ENCODE results near the gene IL1RL1. TPM values are rescaled to one million over a fixed set of nuclear protein-coding genes. Genes with fewer than 3 reads are reported as not detected.

The IL1RL1 gene
- total RNA-seq, 1 experiment from 2014 or later, result not detected

- no peak for TF ChIP-seq ZNF425 (CRISPR knock-in tag; conservative IDR thresholded peaks at IDR 0.05)
Observed at GRCh38 chr2:102294802-102295489, 16.4 kb upstream of the IL1RL1 start (continued).

DNA sequence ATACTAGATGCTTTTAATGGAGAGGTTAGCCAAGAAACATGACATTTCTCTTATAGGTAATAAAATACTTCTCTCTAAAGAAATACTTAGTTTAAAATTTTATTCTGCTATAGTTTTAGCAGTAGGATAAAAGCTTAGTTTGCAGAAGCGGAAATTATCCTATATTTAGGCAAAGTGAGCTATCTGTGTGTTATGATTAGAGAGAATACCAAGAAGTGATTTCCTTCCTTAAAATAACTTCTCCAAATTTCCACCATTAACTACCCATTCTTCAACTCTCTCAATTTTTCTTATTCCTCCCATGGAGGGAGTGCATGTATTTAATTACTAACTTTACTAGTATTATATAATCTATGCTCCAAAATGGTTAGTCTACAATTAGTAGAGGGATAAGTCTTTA is 15.8 kb upstream of the IL1RL1 start:
- no peaks in the 10 kb centered on the region for H3K36me3 Mint-ChIP-seq
- H3K4me3 Mint-ChIP-seq, result no peak overlapping the region
- POLR2A ChIA-PET, result no interaction called here
- H3K4me1 Mint-ChIP-seq, result no peaks in the 10 kb centered on the region
- ATAC-seq (no peak), DNase-seq (ENCODE audit: low spot score) (no peak)
- no peaks in the 10 kb centered on the region for H3K9me3 Mint-ChIP-seq
- no peaks in the 10 kb centered on the region for H3K27me3 Mint-ChIP-seq (ENCODE audit: low read depth)
- no peak overlapping the region for H3K27ac Mint-ChIP-seq
- CTCF ChIA-PET, result interaction anchor here (1.0 kb wide), 1 partner anchor 9 kb away, joined by 3 read pairs; no protein-coding TSS in a partner anchor
- TF ChIP-seq ZNF138 (CRISPR knock-in tag; conservative IDR thresholded peaks at IDR 0.05), result no peak
- TF ChIP-seq MAX (CRISPR knock-in tag; IDR thresholded peaks at IDR 0.05), result no peak
- TF ChIP-seq ESRRA (CRISPR knock-in tag; IDR thresholded peaks at IDR 0.05; ENCODE audit: borderline replicate concordance), result no peak
- no peak for TF ChIP-seq TCF7 (CRISPR knock-in tag; IDR thresholded peaks at IDR 0.05; ENCODE audit: low read depth)
- TF ChIP-seq ZSCAN18 (CRISPR knock-in tag; IDR thresholded peaks at IDR 0.05), result no peak
- TF ChIP-seq SP1 (CRISPR knock-in tag; conservative IDR thresholded peaks at IDR 0.05), result no peak
- TF ChIP-seq NR1H2 (CRISPR knock-in tag; IDR thresholded peaks at IDR 0.05), result no peak
- no peak for TF ChIP-seq ZNF423 (CRISPR knock-in tag; IDR thresholded peaks at IDR 0.05)
- no peak for TF ChIP-seq SMAD4 (CRISPR knock-in tag; IDR thresholded peaks at IDR 0.05)
- TF ChIP-seq AFF4 (CRISPR knock-in tag; IDR thresholded peaks at IDR 0.05; ENCODE audit: borderline replicate concordance), result no peak
- no peak for TF ChIP-seq IRF2 (CRISPR knock-in tag; IDR thresholded peaks at IDR 0.05; ENCODE audit: borderline replicate concordance, low read depth)
- TF ChIP-seq, protein P1, sequence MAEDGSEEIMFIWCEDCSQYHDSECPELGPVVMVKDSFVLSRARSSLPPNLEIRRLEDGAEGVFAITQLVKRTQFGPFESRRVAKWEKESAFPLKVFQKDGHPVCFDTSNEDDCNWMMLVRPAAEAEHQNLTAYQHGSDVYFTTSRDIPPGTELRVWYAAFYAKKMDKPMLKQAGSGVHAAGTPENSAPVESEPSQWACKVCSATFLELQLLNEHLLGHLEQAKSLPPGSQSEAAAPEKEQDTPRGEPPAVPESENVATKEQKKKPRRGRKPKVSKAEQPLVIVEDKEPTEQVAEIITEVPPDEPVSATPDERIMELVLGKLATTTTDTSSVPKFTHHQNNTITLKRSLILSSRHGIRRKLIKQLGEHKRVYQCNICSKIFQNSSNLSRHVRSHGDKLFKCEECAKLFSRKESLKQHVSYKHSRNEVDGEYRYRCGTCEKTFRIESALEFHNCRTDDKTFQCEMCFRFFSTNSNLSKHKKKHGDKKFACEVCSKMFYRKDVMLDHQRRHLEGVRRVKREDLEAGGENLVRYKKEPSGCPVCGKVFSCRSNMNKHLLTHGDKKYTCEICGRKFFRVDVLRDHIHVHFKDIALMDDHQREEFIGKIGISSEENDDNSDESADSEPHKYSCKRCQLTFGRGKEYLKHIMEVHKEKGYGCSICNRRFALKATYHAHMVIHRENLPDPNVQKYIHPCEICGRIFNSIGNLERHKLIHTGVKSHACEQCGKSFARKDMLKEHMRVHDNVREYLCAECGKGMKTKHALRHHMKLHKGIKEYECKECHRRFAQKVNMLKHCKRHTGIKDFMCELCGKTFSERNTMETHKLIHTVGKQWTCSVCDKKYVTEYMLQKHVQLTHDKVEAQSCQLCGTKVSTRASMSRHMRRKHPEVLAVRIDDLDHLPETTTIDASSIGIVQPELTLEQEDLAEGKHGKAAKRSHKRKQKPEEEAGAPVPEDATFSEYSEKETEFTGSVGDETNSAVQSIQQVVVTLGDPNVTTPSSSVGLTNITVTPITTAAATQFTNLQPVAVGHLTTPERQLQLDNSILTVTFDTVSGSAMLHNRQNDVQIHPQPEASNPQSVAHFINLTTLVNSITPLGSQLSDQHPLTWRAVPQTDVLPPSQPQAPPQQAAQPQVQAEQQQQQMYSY (CRISPR knock-in tag; IDR thresholded peaks at IDR 0.05), result no peak
- TF ChIP-seq ZNF232 (CRISPR knock-in tag; IDR thresholded peaks at IDR 0.05), result no peak
- TF ChIP-seq HMGA2 (CRISPR knock-in tag; IDR thresholded peaks at IDR 0.05), result no peak
- TF ChIP-seq ATF6 (CRISPR knock-in tag; IDR thresholded peaks at IDR 0.05), result no peak
- TF ChIP-seq ZNF416 (CRISPR knock-in tag; IDR thresholded peaks at IDR 0.05), result no peak
- no peak for TF ChIP-seq ZNF512 (CRISPR knock-in tag; IDR thresholded peaks at IDR 0.05; ENCODE audit: borderline replicate concordance)
- no peak for TF ChIP-seq ZNF219 (CRISPR knock-in tag; IDR thresholded peaks at IDR 0.05; ENCODE audit: borderline replicate concordance)
- no peak for TF ChIP-seq CREM (CRISPR knock-in tag; IDR thresholded peaks at IDR 0.05)

All from WTC11 (cell line).